Peyer's patch (tissue), 4 donors: ENCODE results near the gene SPC24. TPM values are rescaled to one million over a fixed set of nuclear protein-coding genes. Genes with fewer than 3 reads are reported as not detected.

Experiments
- DNase-seq, 3 donors: peaks; one replicate each; pipeline ENCODE4 v3.0.0-alpha.2; 2017 to 2019
- H3K27ac ChIP-seq, 4 donors: fragments of 200-600 bp; sonication (generic); one replicate each; pipeline ENCODE4 v1.5.1; 2016 to 2019
- H3K27me3 ChIP-seq, 2 donors: fragments of 200-600 bp; sonication (generic); one replicate each; pipeline ENCODE4 v1.5.1; 2019
- H3K36me3 ChIP-seq, 3 donors: fragments of 200-600 bp; sonication (generic); one replicate each; pipeline ENCODE4 v1.5.1; 2016 to 2019
- H3K4me1 ChIP-seq, 4 donors: fragments of 200-600 bp; sonication (generic); one replicate each; pipeline ENCODE4 v1.5.1; 2016 to 2019
- H3K4me3 ChIP-seq, 4 donors: fragments of 200-600 bp; sonication (generic); 1 replicate in 3 of 4; 2 replicates in 1 of 4; pipeline ENCODE4 v1.5.1; 2016 to 2019; ENCODE audit warnings: mild to moderate bottlenecking in 1 of 4
- H3K9me3 ChIP-seq, 4 donors: fragments of 200-600 bp; sonication (generic); one replicate each; pipeline ENCODE4 v1.5.1; 2016 to 2019; ENCODE audit warnings: mild to moderate bottlenecking in 1 of 4
- POLR2A ChIP-seq, 2 donors: fragments of 450-650 bp; IDR thresholded peaks; one replicate each; pipeline ENCODE4 v1.5.1; 2017; ENCODE audit warnings: antibody characterized with exemption in 2 of 2, mild to moderate bottlenecking in 2 of 2, moderate library complexity in 2 of 2
- total RNA-seq, 4 donors: library from RNA; depleted of rRNA; stranded (reverse); fragments of >200 nt; gene quantifications; one replicate each; pipeline ENCODE4 v1.1.0, GENCODE V29; 2016
- TF ChIP-seq, protein P1 (sequence below), 6 experiments: fragments of 450-650 bp in 4 of 6; fragments of 200-600 bp in 2 of 6; sonication (generic) in 1 of 6; IDR thresholded peaks; one replicate each; pipeline ENCODE4 v1.5.1; 2017 to 2019; ENCODE audit warnings: antibody characterized with exemption in 6 of 6, mild to moderate bottlenecking in 3 of 6, moderate library complexity in 1 of 6

Gene SPC24
- total RNA-seq, 4 donors from 2014 or later: 1.7 to 28.9 (median 8.4) TPM

DNA sequence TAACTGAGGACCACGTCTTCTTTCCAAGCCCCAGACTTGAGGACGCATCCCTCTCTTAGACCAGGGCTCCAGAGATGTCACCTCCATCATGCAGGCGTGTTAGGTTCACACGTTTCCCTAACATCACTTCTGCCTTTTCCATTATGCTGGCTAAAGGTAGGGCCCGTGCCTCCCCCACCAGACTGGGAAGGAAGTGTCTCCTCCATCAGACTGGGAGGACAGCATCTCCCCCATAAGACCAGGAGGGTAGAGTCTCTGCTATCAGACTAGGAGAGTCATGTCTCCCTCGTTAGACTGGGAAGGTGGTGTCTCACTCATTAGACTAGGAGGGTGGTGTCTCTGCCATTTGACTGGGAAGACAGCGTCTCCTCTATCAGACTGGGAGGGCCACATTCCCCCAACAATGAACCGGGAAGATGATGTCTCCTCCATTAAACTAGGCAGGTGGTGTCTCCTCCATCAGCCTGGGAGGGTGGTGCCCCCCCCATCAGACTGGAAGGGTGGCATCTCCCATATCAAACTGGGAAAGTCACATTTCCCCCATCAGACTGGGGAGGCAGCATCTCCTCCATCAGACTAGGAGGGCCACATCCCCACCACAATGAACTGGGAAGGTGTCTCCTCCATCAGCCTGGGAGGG, 18.1 kb upstream of the SPC24 start:
- H3K36me3 ChIP-seq: peaks cover 0 to 85% (median 0%) of the 10 kb centered on the region in 3 donors
- no peak for DNase-seq
- no peaks in the 10 kb centered on the region for H3K4me1 ChIP-seq
- H3K27ac ChIP-seq: no peak overlapping the region
- TF ChIP-seq POLR2A (IDR thresholded peaks at IDR 0.05): no peak
- TF ChIP-seq, protein P1, sequence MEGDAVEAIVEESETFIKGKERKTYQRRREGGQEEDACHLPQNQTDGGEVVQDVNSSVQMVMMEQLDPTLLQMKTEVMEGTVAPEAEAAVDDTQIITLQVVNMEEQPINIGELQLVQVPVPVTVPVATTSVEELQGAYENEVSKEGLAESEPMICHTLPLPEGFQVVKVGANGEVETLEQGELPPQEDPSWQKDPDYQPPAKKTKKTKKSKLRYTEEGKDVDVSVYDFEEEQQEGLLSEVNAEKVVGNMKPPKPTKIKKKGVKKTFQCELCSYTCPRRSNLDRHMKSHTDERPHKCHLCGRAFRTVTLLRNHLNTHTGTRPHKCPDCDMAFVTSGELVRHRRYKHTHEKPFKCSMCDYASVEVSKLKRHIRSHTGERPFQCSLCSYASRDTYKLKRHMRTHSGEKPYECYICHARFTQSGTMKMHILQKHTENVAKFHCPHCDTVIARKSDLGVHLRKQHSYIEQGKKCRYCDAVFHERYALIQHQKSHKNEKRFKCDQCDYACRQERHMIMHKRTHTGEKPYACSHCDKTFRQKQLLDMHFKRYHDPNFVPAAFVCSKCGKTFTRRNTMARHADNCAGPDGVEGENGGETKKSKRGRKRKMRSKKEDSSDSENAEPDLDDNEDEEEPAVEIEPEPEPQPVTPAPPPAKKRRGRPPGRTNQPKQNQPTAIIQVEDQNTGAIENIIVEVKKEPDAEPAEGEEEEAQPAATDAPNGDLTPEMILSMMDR (IDR thresholded peaks at IDR 0.05): no peak
- no peak overlapping the region for H3K4me3 ChIP-seq
- no peaks in the 10 kb centered on the region for H3K9me3 ChIP-seq
- H3K27me3 ChIP-seq: no peaks in the 10 kb centered on the region

- DNase-seq: no peak
- TF ChIP-seq, protein P1 (IDR thresholded peaks at IDR 0.05): no peak
- TF ChIP-seq POLR2A (IDR thresholded peaks at IDR 0.05): no peak
- H3K9me3 ChIP-seq: no peaks in the 10 kb centered on the region
- no peaks in the 10 kb centered on the region for H3K27me3 ChIP-seq
- H3K36me3 ChIP-seq: peaks cover 0 to 80% (median 0%) of the 10 kb centered on the region in 3 donors
- H3K4me3 ChIP-seq: no peak overlapping the region
- no peak overlapping the region for H3K27ac ChIP-seq
- H3K4me1 ChIP-seq: no peaks in the 10 kb centered on the region
Observed at GRCh38 chr19:11172576-11172975, 17.0 kb upstream of the SPC24 start.

GRCh38 chr19:11171144-11171543, 15.6 kb upstream of the SPC24 start:
- H3K4me3 ChIP-seq: no peak overlapping the region
- H3K27me3 ChIP-seq: no peaks in the 10 kb centered on the region
- DNase-seq: no peak
- TF ChIP-seq, protein P1 (IDR thresholded peaks at IDR 0.05): no peak
- TF ChIP-seq POLR2A (IDR thresholded peaks at IDR 0.05): no peak
- H3K36me3 ChIP-seq: peaks cover 0 to 68% (median 0%) of the 10 kb centered on the region in 3 donors
- no peaks in the 10 kb centered on the region for H3K9me3 ChIP-seq
- H3K27ac ChIP-seq: no peak overlapping the region
- no peaks in the 10 kb centered on the region for H3K4me1 ChIP-seq

- no peak for TF ChIP-seq POLR2A (IDR thresholded peaks at IDR 0.05)
- TF ChIP-seq, protein P1 (IDR thresholded peaks at IDR 0.05): no peak
- Histone ChIP-seq H3K4me1 (no peaks in the 10 kb centered on the region), H3K27ac (peak overlapping the region in 2 of 4 donors; percentile 30 to 33), H3K9me3 (no peaks in the 10 kb centered on the region), H3K36me3 (peaks cover 0 to 59% (median 0%) of the 10 kb centered on the region in 3 donors), H3K27me3 (no peaks in the 10 kb centered on the region), H3K4me3 (no peak overlapping the region)
- no peak for DNase-seq
Observed at GRCh38 chr19:11169896-11170678, 14.5 kb upstream of the SPC24 start.

DNA sequence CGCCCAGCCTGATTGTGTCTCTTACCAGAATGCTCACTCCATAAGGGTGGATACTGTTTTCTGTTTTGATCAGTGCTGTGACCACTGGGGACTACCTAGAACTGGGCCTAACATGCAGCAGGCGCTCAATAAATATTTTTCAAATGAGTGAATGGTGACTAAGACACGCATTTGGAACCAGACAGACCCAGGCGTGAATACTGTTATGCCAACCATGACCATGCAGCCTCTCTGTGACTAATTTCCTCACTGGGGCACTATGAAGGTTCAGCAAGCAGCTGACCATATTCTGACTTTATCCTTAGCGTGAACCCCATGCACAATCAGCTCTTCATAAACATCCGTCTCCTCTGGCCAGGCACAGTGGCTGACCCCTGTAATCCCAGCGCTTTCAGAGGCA, 13.0 kb upstream of the SPC24 start:
- Histone ChIP-seq H3K9me3 (no peaks in the 10 kb centered on the region), H3K36me3 (peaks cover 0 to 46% (median 0%) of the 10 kb centered on the region in 3 donors), H3K4me1 (peaks cover 0 to 9% (median 0%) of the 10 kb centered on the region in 4 donors), H3K27me3 (no peaks in the 10 kb centered on the region), H3K27ac (peak overlapping the region in 1 of 4 donors; percentile 35), H3K4me3 (no peak overlapping the region)
- DNase-seq: no peak
- TF ChIP-seq POLR2A (IDR thresholded peaks at IDR 0.05): no peak
- TF ChIP-seq, protein P1 (IDR thresholded peaks at IDR 0.05): no peak
